Measurements from ENCODE around the gene GJB3. TPM values are rescaled to one million over a fixed set of nuclear protein-coding genes. Genes with fewer than 3 reads are reported as not detected.

Gene GJB3
- total and polyA plus RNA-seq, 10 of the 15 experiments (the other 5 are each of a cell fraction or from before 2014, with no cell fraction given): not detected

DNA sequence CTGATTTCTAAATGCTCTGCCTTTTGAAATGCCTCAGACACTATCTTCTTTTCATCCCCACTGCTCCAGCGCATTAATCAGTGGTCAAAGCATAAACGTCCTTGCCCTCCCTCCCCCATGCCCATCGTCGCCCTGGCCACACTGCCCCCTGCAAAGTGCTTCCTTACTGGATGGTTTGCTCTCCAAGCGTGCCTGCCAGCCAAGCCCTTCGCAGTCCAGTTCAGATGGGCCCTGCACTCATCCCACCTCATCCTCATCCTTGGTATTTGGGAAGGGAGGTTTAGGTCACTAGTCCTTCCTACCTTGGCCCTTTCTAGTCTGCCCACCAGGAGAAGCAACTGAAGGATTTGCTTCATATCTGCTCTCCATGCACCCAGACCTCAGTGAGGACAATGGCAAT lies 14.9 kb downstream of the GJB3 start:
- ChIA-PET CTCF (no interaction called here), RAD21 (ENCODE audit: unreplicated experiment) (no interaction called here), POLR2A (no interaction called here), SMC1A (ENCODE audit: uncharacterized antibody, unreplicated experiment) (no interaction called here)
- peaks cover 25% of the 10 kb centered on the region for H3K4me1 ChIP-seq (ENCODE audit: control insufficient read depth, insufficient read depth, low read length)
- TF ChIP-seq EZH2 (IDR thresholded peaks at IDR 0.05; ENCODE audit: borderline replicate concordance, control insufficient read depth, low read depth, low read length) (no peak), KLF5 (IDR thresholded peaks at IDR 0.05; ENCODE audit: partially characterized antibody) (no peak), MTA3 (IDR thresholded peaks at IDR 0.05; ENCODE audit: borderline replicate concordance, low read length) (no peak), BMI1 (IDR thresholded peaks at IDR 0.05; ENCODE audit: borderline replicate concordance) (no peak), POLR2AphosphoS5 (IDR thresholded peaks at IDR 0.05; ENCODE audit: low read length) (no peak), GABPA (IDR thresholded peaks at IDR 0.05; ENCODE audit: low read depth) (no peak), ZSCAN29 (IDR thresholded peaks at IDR 0.05) (no peak), SMAD5 (IDR thresholded peaks at IDR 0.05; ENCODE audit: low read depth) (no peak)
- TF ChIP-seq, protein P1, sequence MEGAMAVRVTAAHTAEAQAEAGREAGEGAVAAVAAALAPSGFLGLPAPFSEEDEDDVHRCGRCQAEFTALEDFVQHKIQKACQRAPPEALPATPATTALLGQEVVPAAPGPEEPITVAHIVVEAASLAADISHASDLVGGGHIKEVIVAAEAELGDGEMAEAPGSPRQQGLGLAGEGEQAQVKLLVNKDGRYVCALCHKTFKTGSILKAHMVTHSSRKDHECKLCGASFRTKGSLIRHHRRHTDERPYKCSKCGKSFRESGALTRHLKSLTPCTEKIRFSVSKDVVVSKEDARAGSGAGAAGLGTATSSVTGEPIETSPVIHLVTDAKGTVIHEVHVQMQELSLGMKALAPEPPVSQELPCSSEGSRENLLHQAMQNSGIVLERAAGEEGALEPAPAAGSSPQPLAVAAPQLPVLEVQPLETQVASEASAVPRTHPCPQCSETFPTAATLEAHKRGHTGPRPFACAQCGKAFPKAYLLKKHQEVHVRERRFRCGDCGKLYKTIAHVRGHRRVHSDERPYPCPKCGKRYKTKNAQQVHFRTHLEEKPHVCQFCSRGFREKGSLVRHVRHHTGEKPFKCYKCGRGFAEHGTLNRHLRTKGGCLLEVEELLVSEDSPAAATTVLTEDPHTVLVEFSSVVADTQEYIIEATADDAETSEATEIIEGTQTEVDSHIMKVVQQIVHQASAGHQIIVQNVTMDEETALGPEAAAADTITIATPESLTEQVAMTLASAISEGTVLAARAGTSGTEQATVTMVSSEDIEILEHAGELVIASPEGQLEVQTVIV (IDR thresholded peaks at IDR 0.05; ENCODE audit: borderline replicate concordance, partially characterized antibody): no peak
- TF ChIP-seq, protein P2, sequence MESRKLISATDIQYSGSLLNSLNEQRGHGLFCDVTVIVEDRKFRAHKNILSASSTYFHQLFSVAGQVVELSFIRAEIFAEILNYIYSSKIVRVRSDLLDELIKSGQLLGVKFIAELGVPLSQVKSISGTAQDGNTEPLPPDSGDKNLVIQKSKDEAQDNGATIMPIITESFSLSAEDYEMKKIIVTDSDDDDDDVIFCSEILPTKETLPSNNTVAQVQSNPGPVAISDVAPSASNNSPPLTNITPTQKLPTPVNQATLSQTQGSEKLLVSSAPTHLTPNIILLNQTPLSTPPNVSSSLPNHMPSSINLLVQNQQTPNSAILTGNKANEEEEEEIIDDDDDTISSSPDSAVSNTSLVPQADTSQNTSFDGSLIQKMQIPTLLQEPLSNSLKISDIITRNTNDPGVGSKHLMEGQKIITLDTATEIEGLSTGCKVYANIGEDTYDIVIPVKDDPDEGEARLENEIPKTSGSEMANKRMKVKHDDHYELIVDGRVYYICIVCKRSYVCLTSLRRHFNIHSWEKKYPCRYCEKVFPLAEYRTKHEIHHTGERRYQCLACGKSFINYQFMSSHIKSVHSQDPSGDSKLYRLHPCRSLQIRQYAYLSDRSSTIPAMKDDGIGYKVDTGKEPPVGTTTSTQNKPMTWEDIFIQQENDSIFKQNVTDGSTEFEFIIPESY (IDR thresholded peaks at IDR 0.05): no peak
- TF ChIP-seq, protein P3, sequence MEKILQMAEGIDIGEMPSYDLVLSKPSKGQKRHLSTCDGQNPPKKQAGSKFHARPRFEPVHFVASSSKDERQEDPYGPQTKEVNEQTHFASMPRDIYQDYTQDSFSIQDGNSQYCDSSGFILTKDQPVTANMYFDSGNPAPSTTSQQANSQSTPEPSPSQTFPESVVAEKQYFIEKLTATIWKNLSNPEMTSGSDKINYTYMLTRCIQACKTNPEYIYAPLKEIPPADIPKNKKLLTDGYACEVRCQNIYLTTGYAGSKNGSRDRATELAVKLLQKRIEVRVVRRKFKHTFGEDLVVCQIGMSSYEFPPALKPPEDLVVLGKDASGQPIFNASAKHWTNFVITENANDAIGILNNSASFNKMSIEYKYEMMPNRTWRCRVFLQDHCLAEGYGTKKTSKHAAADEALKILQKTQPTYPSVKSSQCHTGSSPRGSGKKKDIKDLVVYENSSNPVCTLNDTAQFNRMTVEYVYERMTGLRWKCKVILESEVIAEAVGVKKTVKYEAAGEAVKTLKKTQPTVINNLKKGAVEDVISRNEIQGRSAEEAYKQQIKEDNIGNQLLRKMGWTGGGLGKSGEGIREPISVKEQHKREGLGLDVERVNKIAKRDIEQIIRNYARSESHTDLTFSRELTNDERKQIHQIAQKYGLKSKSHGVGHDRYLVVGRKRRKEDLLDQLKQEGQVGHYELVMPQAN (conservative IDR thresholded peaks at IDR 0.05): no peak
- TF ChIP-seq, protein P4, sequence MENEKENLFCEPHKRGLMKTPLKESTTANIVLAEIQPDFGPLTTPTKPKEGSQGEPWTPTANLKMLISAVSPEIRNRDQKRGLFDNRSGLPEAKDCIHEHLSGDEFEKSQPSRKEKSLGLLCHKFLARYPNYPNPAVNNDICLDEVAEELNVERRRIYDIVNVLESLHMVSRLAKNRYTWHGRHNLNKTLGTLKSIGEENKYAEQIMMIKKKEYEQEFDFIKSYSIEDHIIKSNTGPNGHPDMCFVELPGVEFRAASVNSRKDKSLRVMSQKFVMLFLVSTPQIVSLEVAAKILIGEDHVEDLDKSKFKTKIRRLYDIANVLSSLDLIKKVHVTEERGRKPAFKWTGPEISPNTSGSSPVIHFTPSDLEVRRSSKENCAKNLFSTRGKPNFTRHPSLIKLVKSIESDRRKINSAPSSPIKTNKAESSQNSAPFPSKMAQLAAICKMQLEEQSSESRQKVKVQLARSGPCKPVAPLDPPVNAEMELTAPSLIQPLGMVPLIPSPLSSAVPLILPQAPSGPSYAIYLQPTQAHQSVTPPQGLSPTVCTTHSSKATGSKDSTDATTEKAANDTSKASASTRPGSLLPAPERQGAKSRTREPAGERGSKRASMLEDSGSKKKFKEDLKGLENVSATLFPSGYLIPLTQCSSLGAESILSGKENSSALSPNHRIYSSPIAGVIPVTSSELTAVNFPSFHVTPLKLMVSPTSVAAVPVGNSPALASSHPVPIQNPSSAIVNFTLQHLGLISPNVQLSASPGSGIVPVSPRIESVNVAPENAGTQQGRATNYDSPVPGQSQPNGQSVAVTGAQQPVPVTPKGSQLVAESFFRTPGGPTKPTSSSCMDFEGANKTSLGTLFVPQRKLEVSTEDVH (IDR thresholded peaks at IDR 0.05; ENCODE audit: low read depth, partially characterized antibody): no peak
- no peak overlapping the region for H3K4me2 ChIP-seq (ENCODE audit: control insufficient read depth, insufficient read depth)
- H3K27me3 ChIP-seq (replicated peaks in 1 of 2; ENCODE audit: control insufficient read depth in 2 of 2, insufficient read depth in 2 of 2, low read length in 1 of 2): no peaks in the 10 kb centered on the region
- H3K9ac ChIP-seq (ENCODE audit: control insufficient read depth, insufficient read depth, low read length): no peak overlapping the region
- no peak overlapping the region for H3K27ac ChIP-seq (ENCODE audit: control insufficient read depth, insufficient read depth)
- intact Hi-C loops (cut with micrococcal nuclease; ENCODE audit: unreplicated experiment) (no loop called here), in situ Hi-C loops (cut with MboI) (no loop called here)
- no peaks in the 10 kb centered on the region for H3K36me3 ChIP-seq (ENCODE audit: control insufficient read depth in 2 of 2, insufficient read depth in 2 of 2, low read length in 1 of 2)
- WGBS (ENCODE audit: insufficient coverage, insufficient replicate concordance, low lambda C conversion rate, missing lambda C conversion rate): 94% methylated on average over 6 of the region's 6 CpGs
- H4K20me1 ChIP-seq (ENCODE audit: control insufficient read depth, insufficient read depth): no peaks in the 10 kb centered on the region
- H2AFZ ChIP-seq (ENCODE audit: control insufficient read depth, low read depth, low read length): no peak overlapping the region
- FAIRE-seq (no peak), DNase-seq (ENCODE audit: low read depth, low spot score) (no peak), ATAC-seq (no peak)
- BruUV-seq (replicated peaks): no TSS peak
- H3K4me3 ChIP-seq: no peak overlapping the region
- no peaks in the 10 kb centered on the region for H3K79me2 ChIP-seq (ENCODE audit: control insufficient read depth, insufficient read depth, low read length)
- H3K9me3 ChIP-seq (replicated peaks; ENCODE audit: control insufficient read depth, insufficient read depth, low read length): no peaks in the 10 kb centered on the region; the same call in 2 of the 3 replicates
